RWPE2 (cell line): Measurements from ENCODE around the gene MAP2K3.

Experiments
- ATAC-seq: fragments of 200-7000 bp; cut with Tn5 transposase; 3 replicates; pipeline ENCODE4 v1.9.1; 2021; ENCODE audit warnings: low read depth
- DNase-seq: peaks from one replicate; pipeline ENCODE4 v3.0.0-alpha.2; 2020; ENCODE audit warnings: low spot score
- H3K27ac ChIP-seq: fragments of 450-650 bp; 2 replicates; pipeline ENCODE4 v1.5.1; 2017; ENCODE audit warnings: mild to moderate bottlenecking; ENCODE audit not compliant: poor library complexity, severe bottlenecking
- H3K27me3 ChIP-seq: fragments of 250-450 bp; sonication (Bioruptor Pico); 2 replicates; pipeline ENCODE4 v1.5.1; 2021; ENCODE audit warnings: mild to moderate bottlenecking, moderate library complexity; ENCODE audit not compliant: insufficient read depth, poor library complexity, severe bottlenecking
- H3K36me3 ChIP-seq: fragments of 250-450 bp; sonication (Bioruptor Pico); 2 replicates; pipeline ENCODE4 v1.5.1; 2020; ENCODE audit warnings: low read depth, mild to moderate bottlenecking, moderate library complexity
- H3K4me1 ChIP-seq: fragments of 250-450 bp; sonication (Bioruptor Pico); 2 replicates; pipeline ENCODE4 v1.5.1; 2021; ENCODE audit warnings: mild to moderate bottlenecking, moderate library complexity; ENCODE audit not compliant: insufficient read depth, poor library complexity, severe bottlenecking
- H3K4me3 ChIP-seq: fragments of 250-450 bp; sonication (Bioruptor Pico); 2 replicates; pipeline ENCODE4 v1.5.1; 2021; ENCODE audit warnings: mild to moderate bottlenecking, moderate library complexity; ENCODE audit not compliant: severe bottlenecking
- H3K9me3 ChIP-seq: fragments of 250-450 bp; sonication (Bioruptor Pico); 2 replicates; pipeline ENCODE4 v1.5.1; 2021; ENCODE audit warnings: mild to moderate bottlenecking, moderate library complexity; ENCODE audit not compliant: severe bottlenecking
- TF ChIP-seq, protein P1 (sequence below): fragments of 450-650 bp; IDR thresholded peaks from one replicate; pipeline ENCODE4 v1.5.1; 2017; ENCODE audit warnings: mild to moderate bottlenecking, moderate library complexity; ENCODE audit not compliant: poor library complexity, severe bottlenecking

The MAP2K3 gene

GRCh38 chr17:21285164-21286065, 904 bp downstream of the MAP2K3 start:
- TF ChIP-seq, protein P1, sequence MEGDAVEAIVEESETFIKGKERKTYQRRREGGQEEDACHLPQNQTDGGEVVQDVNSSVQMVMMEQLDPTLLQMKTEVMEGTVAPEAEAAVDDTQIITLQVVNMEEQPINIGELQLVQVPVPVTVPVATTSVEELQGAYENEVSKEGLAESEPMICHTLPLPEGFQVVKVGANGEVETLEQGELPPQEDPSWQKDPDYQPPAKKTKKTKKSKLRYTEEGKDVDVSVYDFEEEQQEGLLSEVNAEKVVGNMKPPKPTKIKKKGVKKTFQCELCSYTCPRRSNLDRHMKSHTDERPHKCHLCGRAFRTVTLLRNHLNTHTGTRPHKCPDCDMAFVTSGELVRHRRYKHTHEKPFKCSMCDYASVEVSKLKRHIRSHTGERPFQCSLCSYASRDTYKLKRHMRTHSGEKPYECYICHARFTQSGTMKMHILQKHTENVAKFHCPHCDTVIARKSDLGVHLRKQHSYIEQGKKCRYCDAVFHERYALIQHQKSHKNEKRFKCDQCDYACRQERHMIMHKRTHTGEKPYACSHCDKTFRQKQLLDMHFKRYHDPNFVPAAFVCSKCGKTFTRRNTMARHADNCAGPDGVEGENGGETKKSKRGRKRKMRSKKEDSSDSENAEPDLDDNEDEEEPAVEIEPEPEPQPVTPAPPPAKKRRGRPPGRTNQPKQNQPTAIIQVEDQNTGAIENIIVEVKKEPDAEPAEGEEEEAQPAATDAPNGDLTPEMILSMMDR: no peak
- Histone ChIP-seq H3K27ac (peak overlapping the region; percentile 93), H3K4me3 (peak overlapping the region; percentile 59), H3K36me3 (peaks cover 6% of the 10 kb centered on the region; the same call in 1 of the 2 replicates), H3K4me1 (peaks cover 29% of the 10 kb centered on the region), H3K27me3 (no peaks in the 10 kb centered on the region), H3K9me3 (no peaks in the 10 kb centered on the region)
- DNase-seq (no peak), ATAC-seq (no peak)

GRCh38 chr17:21286066-21286770, 1.7 kb downstream of the MAP2K3 start:
- TF ChIP-seq, protein P1: no peak
- Histone ChIP-seq H3K4me1 (peaks cover 29% of the 10 kb centered on the region), H3K4me3 (peak overlapping the region; percentile 59), H3K27me3 (no peaks in the 10 kb centered on the region), H3K36me3 (peaks cover 6% of the 10 kb centered on the region), H3K9me3 (no peaks in the 10 kb centered on the region), H3K27ac (peak overlapping the region; percentile 93)
- peak; percentile 98 for DNase-seq
- ATAC-seq: peak; percentile 62

- Histone ChIP-seq H3K27ac (peak overlapping the region; percentile 93), H3K4me3 (peak overlapping the region; percentile 59), H3K27me3 (no peaks in the 10 kb centered on the region), H3K4me1 (peaks cover 28% of the 10 kb centered on the region), H3K9me3 (no peaks in the 10 kb centered on the region), H3K36me3 (peaks cover 14% of the 10 kb centered on the region)
- ATAC-seq (peak; percentile 24), DNase-seq (peak; percentile 82)
- TF ChIP-seq, protein P1: no peak
Observed at GRCh38 chr17:21286909-21287702, 2.6 kb downstream of the MAP2K3 start.

- Histone ChIP-seq H3K4me1 (peaks cover 23% of the 10 kb centered on the region), H3K36me3 (peaks cover 18% of the 10 kb centered on the region), H3K4me3 (peak overlapping the region; percentile 1), H3K9me3 (no peaks in the 10 kb centered on the region), H3K27me3 (no peaks in the 10 kb centered on the region), H3K27ac (peak overlapping the region; percentile 93)
- DNase-seq (peak; percentile 97), ATAC-seq (peak; percentile 51)
- TF ChIP-seq, protein P1: no peak
Observed at GRCh38 chr17:21287703-21288449, 3.4 kb downstream of the MAP2K3 start.
